HepG2 (cell line): Measurements from ENCODE around the gene NCOA6. TPM values are rescaled to one million over a fixed set of nuclear protein-coding genes. Genes with fewer than 3 reads are reported as not detected.
A peak's percentile ranks its signal among the peaks of the same experiment; 100 is the strongest.

Source experiments
- ATAC-seq: fragments of 200-7000 bp; cut with Tn5 transposase; 3 replicates; pipeline ENCODE4 v1.9.1; 2020; ENCODE audit warnings: mild to moderate bottlenecking, moderate library complexity
- BruUV-seq: library from RNA; stranded (reverse); fragments of 400-500 nt; replicated peaks from 2 replicates; lab custom pipeline; 2021; lab: Mats Ljungman, UMichigan
- CTCF ChIA-PET: fragments of 300-600 bp; formaldehyde crosslinking; extraction: SDS; loops from one replicate; lab custom pipeline; 2021; ENCODE audit warnings: low total read pairs, inconsistent platforms, low intra/inter-chr PET ratio; lab: Yijun Ruan, JAX
- POLR2A ChIA-PET: fragments of 350-600 bp; sonication (Branson Sonifier 250); formaldehyde crosslinking; loops from one replicate; lab custom pipeline; 2020; ENCODE audit warnings: antibody characterized with exemption, inconsistent platforms; lab: Yijun Ruan, JAX
- DNase-seq: peaks from one replicate; pipeline ENCODE4 v3.0.0-alpha.2; 2015; ENCODE audit warnings: low spot score
- FAIRE-seq: peaks from 3 replicates; lab custom pipeline; 2011; peaks lifted over from hg19 to GRCh38; lab: Jason Lieb, UNC
- H2AFZ ChIP-seq: one replicate; pipeline ENCODE4 v1.6.1; 2011; ENCODE audit warnings: low read length, inconsistent platforms
- H3K27ac ChIP-seq: fragments of 300-600 bp; 3 replicates; pipeline ENCODE4 v1.8.0; 2011; ENCODE audit warnings: mixed run types, mild to moderate bottlenecking, mixed read lengths, low read length, inconsistent platforms; ENCODE audit not compliant: insufficient read depth; ENCODE audit errors: extremely low read length
- H3K27me3 ChIP-seq, 2 experiments: fragments of 200-600 bp in 1 of 2; 2 replicates in 1 of 2; 3 replicates in 1 of 2; pipeline versions ENCODE4 v1.6.0 to v1.8.0; 2011; ENCODE audit warnings: low read length in 2 of 2, mild to moderate bottlenecking in 2 of 2, moderate library complexity in 2 of 2, inconsistent platforms in 1 of 2; ENCODE audit not compliant: insufficient read depth in 2 of 2, control insufficient read depth in 1 of 2
- H3K36me3 ChIP-seq, 2 experiments: fragments of 200-600 bp in 1 of 2; replicated peaks in 1 of 2; 2 replicates in 1 of 2; 3 replicates in 1 of 2; pipeline versions ENCODE4 v1.5.1 to v1.8.0; 2011; ENCODE audit warnings: low read length in 2 of 2, inconsistent platforms in 1 of 2; ENCODE audit not compliant: insufficient read depth in 2 of 2, control insufficient read depth in 1 of 2
- H3K4me1 ChIP-seq: 2 replicates; pipeline ENCODE4 v1.5.1; 2012; ENCODE audit warnings: low read length, inconsistent platforms; ENCODE audit not compliant: insufficient read depth
- H3K4me2 ChIP-seq: 2 replicates; pipeline ENCODE4 v1.6.0; 2011; ENCODE audit warnings: low read depth, low read length, inconsistent platforms
- H3K4me3 ChIP-seq, 3 experiments: fragments of 200-600 bp in 1 of 3; sonication (generic), shearing (Covaris generic) in 1 of 3; replicated peaks in 1 of 3; 2 replicates each; pipeline ENCODE4 v1.5.1; 2011 to 2016; ENCODE audit warnings: low read length in 3 of 3, inconsistent platforms in 2 of 3, low read depth in 2 of 3, mild to moderate bottlenecking in 2 of 3, control low read depth in 1 of 3, mixed read lengths in 1 of 3; ENCODE audit not compliant: insufficient read depth in 1 of 3
- H3K79me2 ChIP-seq: one replicate; pipeline ENCODE4 v1.6.1; 2011; ENCODE audit warnings: low read length, inconsistent platforms; ENCODE audit not compliant: insufficient read depth
- H3K9ac ChIP-seq: 2 replicates; pipeline ENCODE4 v1.6.0; 2011; ENCODE audit warnings: mild to moderate bottlenecking, low read depth, low read length, inconsistent platforms; ENCODE audit not compliant: insufficient read depth
- H3K9me3 ChIP-seq: 2 replicates; pipeline ENCODE4 v1.5.1; 2012; ENCODE audit warnings: mild to moderate bottlenecking, low read length
- H4K20me1 ChIP-seq: 2 replicates; pipeline ENCODE4 v1.6.0; 2011; ENCODE audit warnings: inconsistent platforms, mild to moderate bottlenecking, low read length, moderate library complexity; ENCODE audit not compliant: insufficient read depth
- FOXO1 ChIP-seq: sonication (generic); formaldehyde crosslinking; IDR thresholded peaks from 2 replicates; pipeline ENCODE4 v1.4.0; 2020; ENCODE audit warnings: missing genetic modification reagents
- HNRNPUL1 ChIP-seq: fragments of 200-400 bp; formaldehyde crosslinking; IDR thresholded peaks from 2 replicates; pipeline ENCODE4 v1.6.1; 2017; ENCODE audit warnings: low read depth, mild to moderate bottlenecking, low read length, moderate library complexity
- KLF12 ChIP-seq: sonication (generic); formaldehyde crosslinking; IDR thresholded peaks from 2 replicates; pipeline ENCODE4 v1.4.0; 2020; ENCODE audit warnings: missing genetic modification reagents, borderline replicate concordance
- KLF6 ChIP-seq: IDR thresholded peaks from 2 replicates; pipeline ENCODE4 v1.8.0; 2016; ENCODE audit warnings: missing biosample characterization, missing genetic modification reagents
- MLXIP ChIP-seq: sonication (generic); formaldehyde crosslinking; IDR thresholded peaks from 2 replicates; pipeline ENCODE4 v1.9.0; 2021; ENCODE audit warnings: missing genetic modification reagents, borderline replicate concordance
- PCBP1 ChIP-seq: fragments of 200-400 bp; formaldehyde crosslinking; IDR thresholded peaks from 2 replicates; pipeline ENCODE4 v1.6.1; 2017; ENCODE audit warnings: mild to moderate bottlenecking, low read depth, low read length, borderline replicate concordance
- ZNF572 ChIP-seq: sonication (generic); formaldehyde crosslinking; IDR thresholded peaks from 2 replicates; pipeline ENCODE4 v1.5.1; 2020; ENCODE audit warnings: mild to moderate bottlenecking, missing genetic modification reagents
- WGBS: methylation state at CpG from one replicate; pipeline ENCODE4 v1.1.6; 2017; ENCODE audit warnings: low lambda C conversion rate; 5-methylcytosine and 5-hydroxymethylcytosine counted together
- in situ Hi-C: cut with HindIII; loops from 2 replicates; pipeline ENCODE4 v1.10.0; 2017; ENCODE audit warnings: low pct_unique_long_range_greater_than_20kb; ENCODE audit not compliant: extremely low pct_ligation_motif_present
- intact Hi-C: fragments of 100-400 bp; cut with micrococcal nuclease; formaldehyde crosslinking; loops from one replicate; pipeline ENCODE4 v1.10.0; 2022; ENCODE audit not compliant: unreplicated experiment
- polyA plus RNA-seq, 8 experiments: library from polyadenylated mRNA; depleted of rRNA in 3 of 8; stranded (reverse) in 7 of 8; unstranded in 1 of 8; fragments of >200 nt; fragmentation: Illumina TruSeq in 4 of 8; extraction: Trizol in 4 of 8; gene quantifications; 2 replicates each; pipeline versions ENCODE4 v1.2.1 to v1.2.3, GENCODE V29; 2011 to 2016; ENCODE audit warnings: low read depth in 4 of 8, missing spikeins in 1 of 8, mixed read lengths in 1 of 8; ENCODE audit not compliant: insufficient read depth in 1 of 8
- total RNA-seq, 5 experiments: library from RNA; depleted of rRNA; stranded (reverse); fragments of >200 nt; fragmentation: Illumina TruSeq; extraction: Trizol; gene quantifications; 2 replicates each; pipeline ENCODE4 v1.2.3, GENCODE V29; 2016; ENCODE audit warnings: low read depth in 1 of 5
- TF ChIP-seq, protein P1 (sequence below): IDR thresholded peaks from 2 replicates; pipeline ENCODE4 v1.6.1; 2016; ENCODE audit warnings: mild to moderate bottlenecking
- TF ChIP-seq, protein P2 (sequence below): sonication (generic); formaldehyde crosslinking; IDR thresholded peaks from 2 replicates; pipeline ENCODE4 v1.4.0; 2020; ENCODE audit warnings: mild to moderate bottlenecking, missing genetic modification reagents
- TF ChIP-seq, protein P3 (sequence below): sonication (generic); formaldehyde crosslinking; IDR thresholded peaks from 2 replicates; pipeline ENCODE4 v1.4.0; 2020; ENCODE audit warnings: missing genetic modification reagents, borderline replicate concordance

The NCOA6 gene
- total and polyA plus RNA-seq, 2 of the 13 experiments (the other 11 are each of a cell fraction or from before 2014, with no cell fraction given), result 11.2 to 29.3 TPM

GRCh38 chr20:34689486-34689885 is 136.0 kb downstream of the NCOA6 start:
- H3K4me3 ChIP-seq, result no peak overlapping the region
- ChIA-PET POLR2A (interaction anchor here (1.1 to 2.9 kb wide), 4 partner anchors 9 to 18 kb away, joined by 3 to 25 read pairs (median 11); partner anchors contain the start of genes PIGU and TP53INP2), CTCF (no interaction called here)
- H3K36me3 ChIP-seq, result no peaks in the 10 kb centered on the region
- no peaks in the 10 kb centered on the region for H3K27me3 ChIP-seq
- H4K20me1 ChIP-seq, result no peaks in the 10 kb centered on the region
- no peaks in the 10 kb centered on the region for H3K79me2 ChIP-seq
- no peak for FAIRE-seq
- peaks cover 18% of the 10 kb centered on the region for H3K4me1 ChIP-seq
- no peak overlapping the region for H2AFZ ChIP-seq
- H3K9me3 ChIP-seq, result no peaks in the 10 kb centered on the region
- in situ Hi-C loops, result no loop called here
- no peak overlapping the region for H3K9ac ChIP-seq
- no peak overlapping the region for H3K27ac ChIP-seq
- no peak for DNase-seq
- WGBS, result 4% methylated on average over 2 of the region's 2 CpGs
- no TSS peak for BruUV-seq
- H3K4me2 ChIP-seq, result peak overlapping the region; percentile 1; the same call in 1 of the 2 replicates
- ATAC-seq, result peak; percentile 30; the same call in 1 of the 3 replicates
- intact Hi-C loops, result no loop called here
- TF ChIP-seq KLF12, result no peak
- no peak for TF ChIP-seq HNRNPUL1
- TF ChIP-seq FOXO1 (CRISPR knock-in tag), result peak; percentile 42; the same call in 1 of the 2 replicates
- TF ChIP-seq, protein P1, sequence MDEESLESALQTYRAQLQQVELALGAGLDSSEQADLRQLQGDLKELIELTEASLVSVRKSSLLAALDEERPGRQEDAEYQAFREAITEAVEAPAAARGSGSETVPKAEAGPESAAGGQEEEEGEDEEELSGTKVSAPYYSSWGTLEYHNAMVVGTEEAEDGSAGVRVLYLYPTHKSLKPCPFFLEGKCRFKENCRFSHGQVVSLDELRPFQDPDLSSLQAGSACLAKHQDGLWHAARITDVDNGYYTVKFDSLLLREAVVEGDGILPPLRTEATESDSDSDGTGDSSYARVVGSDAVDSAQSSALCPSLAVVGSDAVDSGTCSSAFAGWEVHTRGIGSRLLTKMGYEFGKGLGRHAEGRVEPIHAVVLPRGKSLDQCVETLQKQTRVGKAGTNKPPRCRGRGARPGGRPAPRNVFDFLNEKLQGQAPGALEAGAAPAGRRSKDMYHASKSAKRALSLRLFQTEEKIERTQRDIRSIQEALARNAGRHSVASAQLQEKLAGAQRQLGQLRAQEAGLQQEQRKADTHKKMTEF (CRISPR knock-in tag), result peak; percentile 28; the same call in 1 of the 2 replicates
- no peak for TF ChIP-seq MLXIP (CRISPR knock-in tag)
- no peak for TF ChIP-seq PCBP1
- TF ChIP-seq, protein P2, sequence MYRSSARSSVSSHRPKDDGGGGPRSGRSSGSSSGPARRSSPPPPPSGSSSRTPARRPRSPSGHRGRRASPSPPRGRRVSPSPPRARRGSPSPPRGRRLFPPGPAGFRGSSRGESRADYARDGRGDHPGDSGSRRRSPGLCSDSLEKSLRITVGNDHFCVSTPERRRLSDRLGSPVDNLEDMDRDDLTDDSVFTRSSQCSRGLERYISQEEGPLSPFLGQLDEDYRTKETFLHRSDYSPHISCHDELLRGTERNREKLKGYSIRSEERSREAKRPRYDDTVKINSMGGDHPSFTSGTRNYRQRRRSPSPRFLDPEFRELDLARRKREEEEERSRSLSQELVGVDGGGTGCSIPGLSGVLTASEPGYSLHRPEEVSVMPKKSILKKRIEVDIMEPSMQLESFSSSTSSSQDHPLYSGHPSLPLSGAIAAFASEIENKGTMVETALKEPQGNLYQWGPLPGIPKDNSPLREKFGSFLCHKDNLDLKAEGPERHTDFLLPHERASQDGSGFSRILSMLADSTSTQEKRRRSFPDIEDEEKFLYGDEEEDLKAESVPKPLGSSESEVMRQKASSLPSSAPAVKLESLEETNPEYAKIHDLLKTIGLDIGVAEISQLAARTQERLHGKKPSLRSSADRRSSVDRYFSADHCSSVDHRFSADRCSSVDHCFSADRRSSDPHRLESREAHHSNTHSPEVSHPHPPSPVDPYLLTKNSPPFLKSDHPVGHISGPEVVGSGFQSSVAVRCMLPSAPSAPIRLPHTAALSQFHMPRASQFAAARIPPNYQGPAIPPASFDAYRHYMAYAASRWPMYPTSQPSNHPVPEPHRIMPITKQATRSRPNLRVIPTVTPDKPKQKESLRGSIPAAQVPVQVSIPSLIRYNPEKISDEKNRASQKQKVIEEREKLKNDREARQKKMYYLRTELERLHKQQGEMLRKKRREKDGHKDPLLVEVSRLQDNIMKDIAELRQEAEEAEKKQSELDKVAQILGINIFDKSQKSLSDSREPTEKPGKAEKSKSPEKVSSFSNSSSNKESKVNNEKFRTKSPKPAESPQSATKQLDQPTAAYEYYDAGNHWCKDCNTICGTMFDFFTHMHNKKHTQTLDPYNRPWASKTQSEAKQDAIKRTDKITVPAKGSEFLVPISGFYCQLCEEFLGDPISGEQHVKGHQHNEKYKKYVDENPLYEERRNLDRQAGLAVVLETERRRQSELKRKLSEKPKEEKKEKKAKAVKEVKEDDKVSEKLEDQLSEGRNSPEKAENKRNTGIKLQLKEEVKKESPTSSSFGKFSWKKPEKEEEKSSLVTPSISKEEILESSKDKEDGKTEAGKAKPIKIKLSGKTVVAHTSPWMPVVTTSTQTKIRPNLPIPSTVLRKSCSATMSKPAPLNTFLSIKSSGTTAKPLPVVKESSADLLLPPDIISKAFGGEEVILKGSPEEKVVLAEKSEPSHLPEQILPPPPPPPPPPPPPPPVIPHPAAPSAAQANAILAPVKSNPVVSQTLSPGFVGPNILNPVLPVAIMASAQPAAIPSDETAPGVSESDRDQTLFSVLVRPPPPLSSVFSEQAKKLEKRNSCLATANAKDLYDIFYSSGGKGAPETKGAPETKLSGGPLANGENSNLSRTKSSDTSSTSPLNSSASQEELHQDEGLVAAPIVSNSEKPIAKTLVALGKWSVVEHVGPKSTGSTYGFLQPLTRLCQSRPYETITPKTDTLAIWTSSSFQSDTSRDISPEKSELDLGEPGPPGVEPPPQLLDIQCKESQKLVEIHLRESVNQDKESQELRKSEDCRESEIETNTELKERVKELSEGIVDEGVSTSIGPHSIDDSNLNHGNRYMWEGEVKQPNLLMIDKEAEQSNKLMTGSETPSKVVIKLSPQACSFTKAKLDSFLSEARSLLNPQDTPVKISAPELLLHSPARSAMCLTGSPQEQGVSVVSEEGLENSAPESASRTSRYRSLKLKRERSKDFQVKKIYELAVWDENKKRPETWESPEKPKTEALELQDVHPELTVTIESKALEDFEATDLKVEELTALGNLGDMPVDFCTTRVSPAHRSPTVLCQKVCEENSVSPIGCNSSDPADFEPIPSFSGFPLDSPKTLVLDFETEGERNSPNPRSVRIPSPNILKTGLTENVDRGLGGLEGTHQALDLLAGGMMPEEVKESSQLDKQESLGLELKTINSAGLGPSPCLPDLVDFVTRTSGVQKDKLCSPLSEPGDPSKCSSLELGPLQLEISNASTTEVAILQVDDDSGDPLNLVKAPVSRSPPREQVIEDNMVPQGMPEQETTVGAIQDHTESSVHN (CRISPR knock-in tag), result no peak
- no peak for TF ChIP-seq ZNF572 (CRISPR knock-in tag)
- no peak for TF ChIP-seq KLF6 (CRISPR knock-in tag)
- TF ChIP-seq, protein P3, sequence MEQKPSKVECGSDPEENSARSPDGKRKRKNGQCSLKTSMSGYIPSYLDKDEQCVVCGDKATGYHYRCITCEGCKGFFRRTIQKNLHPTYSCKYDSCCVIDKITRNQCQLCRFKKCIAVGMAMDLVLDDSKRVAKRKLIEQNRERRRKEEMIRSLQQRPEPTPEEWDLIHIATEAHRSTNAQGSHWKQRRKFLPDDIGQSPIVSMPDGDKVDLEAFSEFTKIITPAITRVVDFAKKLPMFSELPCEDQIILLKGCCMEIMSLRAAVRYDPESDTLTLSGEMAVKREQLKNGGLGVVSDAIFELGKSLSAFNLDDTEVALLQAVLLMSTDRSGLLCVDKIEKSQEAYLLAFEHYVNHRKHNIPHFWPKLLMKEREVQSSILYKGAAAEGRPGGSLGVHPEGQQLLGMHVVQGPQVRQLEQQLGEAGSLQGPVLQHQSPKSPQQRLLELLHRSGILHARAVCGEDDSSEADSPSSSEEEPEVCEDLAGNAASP (CRISPR knock-in tag), result no peak
